Gastroesophageal sphincter (tissue), 3 donors: ENCODE results near the gene ZFP36.

ENCODE experiments used
- CTCF ChIP-seq, 4 experiments: fragments of 200-600 bp in 2 of 4; fragments of 450-650 bp in 2 of 4; sonication (generic) in 1 of 4; IDR thresholded peaks; one replicate each; pipeline ENCODE4 v1.5.1; 2017 to 2019; ENCODE audit warnings: antibody characterized with exemption in 4 of 4, mild to moderate bottlenecking in 2 of 4, moderate library complexity in 2 of 4
- POLR2A ChIP-seq, 2 donors: fragments of 450-650 bp; IDR thresholded peaks; one replicate each; pipeline ENCODE4 v1.6.1; 2017; ENCODE audit warnings: antibody characterized with exemption in 2 of 2, mild to moderate bottlenecking in 2 of 2, moderate library complexity in 1 of 2
- POLR2AphosphoS5 ChIP-seq: sonication (generic); formaldehyde crosslinking; IDR thresholded peaks from one replicate; pipeline ENCODE4 v1.6.1; 2017; ENCODE audit warnings: antibody characterized with exemption

DNA sequence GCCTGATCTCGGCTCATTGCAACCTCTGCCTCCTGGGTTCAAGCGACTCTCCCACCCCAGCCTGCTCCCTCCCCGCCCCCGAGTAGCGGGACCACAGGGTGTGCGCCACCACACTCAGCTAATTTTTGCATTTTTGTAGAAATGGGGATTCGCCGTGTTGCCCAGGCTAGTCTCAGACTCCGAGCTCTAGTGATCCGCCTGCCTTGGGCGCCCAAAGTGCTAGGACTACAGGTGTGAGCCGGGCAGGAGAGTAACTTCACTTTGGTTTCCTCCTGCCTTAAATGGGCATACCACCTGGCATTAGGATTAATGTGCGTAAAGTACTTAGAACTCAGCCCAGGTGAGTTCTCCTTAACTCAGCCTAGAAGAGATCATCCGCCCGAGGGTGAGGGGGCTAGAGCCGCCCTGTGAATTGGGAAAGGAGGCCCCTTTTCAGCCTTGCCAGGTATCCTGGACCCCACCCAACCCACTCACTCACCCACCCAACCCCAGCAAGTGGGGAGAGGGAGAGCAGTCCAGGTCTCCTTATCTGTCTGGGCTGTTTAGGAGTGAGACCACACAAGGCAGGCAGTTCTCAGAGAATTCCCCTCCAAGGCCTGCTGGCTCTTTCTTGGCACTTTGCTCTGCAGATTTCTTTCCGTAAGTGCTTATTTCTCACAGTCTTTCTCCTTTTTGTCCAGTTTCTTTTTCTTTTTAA lies 1.2 kb upstream of the ZFP36 start:
- TF ChIP-seq CTCF (IDR thresholded peaks at IDR 0.05) (no peak), POLR2A (IDR thresholded peaks at IDR 0.05) (no peak), POLR2AphosphoS5 (no peak)
